ENCODE data around the gene RUBCN.

GRCh38 chr3:197746209-197746608, 9.5 kb upstream of the RUBCN start:
- TF ChIP-seq CTCF (IDR thresholded peaks at IDR 0.05) (no peak), POLR2AphosphoS5 (IDR thresholded peaks at IDR 0.05) (no peak)

Data from gastroesophageal sphincter (tissue), 3 donors.